ENCODE results near the gene SPIB.
"Not testable (repeated sequence)": the region's sequence is repeated elsewhere in the genome, so short reads cannot be mapped to it uniquely, and the experiment has no call there.

SPIB gene

DNA sequence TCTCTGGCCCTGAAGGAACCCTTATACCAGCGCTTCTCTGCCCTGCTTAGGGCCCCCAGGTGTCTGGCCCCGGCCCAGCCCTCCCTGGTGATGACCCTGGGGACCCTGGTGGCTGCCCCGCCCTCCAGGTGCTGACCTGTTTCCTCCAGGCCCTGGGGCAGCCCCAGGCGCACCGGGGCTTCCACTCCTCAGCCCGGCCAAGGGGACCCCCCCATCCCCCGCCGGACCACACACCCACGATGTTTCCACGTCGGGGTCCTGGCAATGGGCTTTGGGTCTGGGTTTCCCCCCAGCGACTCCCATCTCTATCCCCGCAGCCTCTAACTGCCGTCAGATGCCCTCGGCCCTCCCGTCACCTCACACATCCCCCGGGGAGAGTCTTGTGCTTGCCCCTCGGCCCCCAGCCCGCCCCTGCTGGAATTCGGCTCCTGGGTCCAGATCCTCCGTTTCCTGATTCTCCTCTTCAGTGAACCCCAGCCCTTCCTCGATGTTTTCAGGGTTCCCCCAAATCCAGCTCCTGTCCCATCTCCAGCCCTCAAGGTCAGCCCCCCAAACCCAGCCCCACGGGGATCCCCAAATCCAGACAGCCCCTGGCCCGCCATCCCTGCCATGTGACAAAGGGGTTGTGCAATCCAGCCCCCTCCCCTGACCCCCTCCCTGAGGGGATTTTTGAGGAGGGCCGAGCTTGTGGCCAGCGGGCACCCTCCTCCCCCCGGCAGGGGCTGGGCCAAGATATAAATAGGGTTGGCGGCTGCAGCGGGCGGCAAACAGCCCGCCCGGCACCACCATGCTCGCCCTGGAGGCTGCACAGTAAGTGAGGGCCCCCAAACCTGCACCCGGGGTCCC, at the start of gene SPIB:
Gene SPIB (plus strand): TSS at position 763 of the 846 bp plus-strand sequence. CDS start 25 bp downstream, at position 788.
- no peak for DNase-seq (ENCODE audit: low read depth in 2 of 3, low spot score in 2 of 3)

DNA sequence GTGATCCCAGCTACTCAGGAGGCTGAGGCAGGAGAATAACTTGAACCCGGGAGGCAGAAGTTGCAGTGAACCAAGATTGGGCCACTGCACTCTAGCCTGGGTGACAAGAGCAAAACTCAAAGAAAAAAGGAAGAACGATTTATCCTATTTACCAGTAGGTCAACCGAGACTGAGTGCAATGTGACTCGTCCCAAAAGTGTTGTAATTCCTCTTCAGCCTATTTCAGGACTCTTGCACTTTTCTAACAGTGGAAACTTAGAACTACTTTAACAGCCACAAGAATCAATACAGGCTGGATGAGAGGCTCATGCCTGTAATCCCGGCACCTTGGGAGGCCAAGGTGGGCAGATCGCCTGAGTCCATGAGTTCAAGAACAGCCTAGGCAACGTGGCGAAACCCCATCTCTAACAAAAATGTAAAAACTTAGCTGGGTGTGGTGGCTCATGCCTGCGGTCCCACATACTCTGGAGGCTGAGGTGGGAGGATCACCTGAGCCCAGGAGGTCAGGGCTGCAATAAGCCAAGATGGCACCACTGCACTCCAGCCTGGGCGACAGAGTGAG, 46.7 kb upstream of the SPIB start:
- DNase-seq (ENCODE audit: low read depth in 2 of 3, low spot score in 2 of 3) = no peak

DNA sequence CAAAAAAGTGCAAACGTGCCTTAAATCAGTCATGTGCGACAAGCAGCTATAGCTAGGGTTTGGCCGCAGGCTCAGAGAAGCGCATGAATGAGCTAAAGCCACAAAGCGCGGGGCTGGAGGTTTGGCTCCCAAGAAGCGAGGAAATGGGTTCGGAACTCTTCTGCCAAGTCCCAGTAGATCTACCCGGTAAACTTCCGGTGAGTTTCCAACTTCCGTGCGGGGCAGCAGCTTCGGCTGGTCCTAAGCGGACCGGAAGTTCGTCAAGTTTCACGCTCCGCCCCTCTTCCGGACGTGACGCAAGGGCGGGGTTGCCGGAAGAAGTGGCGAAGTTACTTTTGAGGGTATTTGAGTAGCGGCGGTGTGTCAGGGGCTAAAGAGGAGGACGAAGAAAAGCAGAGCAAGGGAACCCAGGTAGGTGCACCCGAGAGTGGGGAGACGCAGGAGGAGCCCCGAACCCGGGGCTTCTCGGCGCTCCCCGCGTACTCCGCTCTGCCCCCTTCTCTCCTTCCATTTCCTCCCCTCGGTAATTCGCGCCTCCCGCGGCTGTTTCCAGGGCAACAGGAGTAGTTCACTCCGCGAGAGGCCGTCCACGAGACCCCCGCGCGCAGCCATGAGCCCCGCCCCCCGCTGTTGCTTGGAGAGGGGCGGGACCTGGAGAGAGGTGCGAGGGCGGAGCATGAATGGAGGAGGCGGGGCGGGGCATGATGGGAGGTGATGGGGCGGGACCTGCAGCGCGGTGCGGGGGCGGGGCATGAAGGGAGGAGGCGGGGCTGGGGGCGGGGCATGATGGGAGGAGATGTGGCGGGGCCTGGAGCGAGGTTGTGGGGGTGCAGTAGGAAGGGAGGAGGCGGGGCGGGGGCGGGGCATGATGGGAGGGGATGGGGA, 42.3 kb upstream of the SPIB start, which contains the start of gene NR1H2:
Gene NR1H2 (plus strand): TSS at position 292 of the 885 bp plus-strand sequence. CDS start 1,149 bp downstream, outside the sequence.
- DNase-seq (ENCODE audit: low read depth in 2 of 3, low spot score in 2 of 3) = peak; percentile 83 to 93 (median 93)

DNA sequence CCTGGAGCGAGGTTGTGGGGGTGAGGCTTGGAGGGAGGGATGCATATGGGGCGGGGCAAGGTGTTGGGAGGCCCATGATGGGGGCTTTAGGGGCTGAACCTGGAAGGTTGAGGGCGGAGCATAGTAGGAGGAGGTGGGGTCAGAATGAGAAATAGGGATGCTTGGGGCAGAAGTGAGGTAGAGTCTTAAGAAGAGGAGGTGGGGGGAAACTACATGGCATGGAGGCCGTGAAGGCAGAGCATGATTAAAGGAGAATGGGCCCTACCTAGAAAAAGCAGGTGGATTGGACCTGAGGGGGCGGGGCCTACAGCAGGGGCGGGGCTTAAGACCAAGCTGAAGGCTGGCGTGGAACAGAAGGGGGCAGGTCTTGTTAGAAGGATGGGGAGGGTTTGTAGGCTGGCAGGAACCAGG, 41.7 kb upstream of the SPIB start:
- no peak for DNase-seq (ENCODE audit: low read depth in 2 of 3, low spot score in 2 of 3)

DNA sequence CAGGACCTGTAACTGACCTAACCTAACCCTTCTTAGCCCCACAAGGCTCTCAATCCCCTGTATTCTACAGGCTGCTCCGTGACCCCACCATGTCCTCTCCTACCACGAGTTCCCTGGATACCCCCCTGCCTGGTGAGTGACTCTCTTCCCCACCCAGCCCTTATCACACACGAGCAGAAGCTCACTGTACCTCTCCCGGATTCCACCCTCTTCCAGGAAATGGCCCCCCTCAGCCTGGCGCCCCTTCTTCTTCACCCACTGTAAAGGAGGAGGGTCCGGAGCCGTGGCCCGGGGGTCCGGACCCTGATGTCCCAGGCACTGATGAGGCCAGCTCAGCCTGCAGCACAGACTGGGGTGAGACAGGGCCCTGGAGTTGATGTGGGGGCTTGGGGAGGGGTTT, 41.2 kb upstream of the SPIB start:
- no peak for DNase-seq (ENCODE audit: low read depth in 2 of 3, low spot score in 2 of 3)

DNA sequence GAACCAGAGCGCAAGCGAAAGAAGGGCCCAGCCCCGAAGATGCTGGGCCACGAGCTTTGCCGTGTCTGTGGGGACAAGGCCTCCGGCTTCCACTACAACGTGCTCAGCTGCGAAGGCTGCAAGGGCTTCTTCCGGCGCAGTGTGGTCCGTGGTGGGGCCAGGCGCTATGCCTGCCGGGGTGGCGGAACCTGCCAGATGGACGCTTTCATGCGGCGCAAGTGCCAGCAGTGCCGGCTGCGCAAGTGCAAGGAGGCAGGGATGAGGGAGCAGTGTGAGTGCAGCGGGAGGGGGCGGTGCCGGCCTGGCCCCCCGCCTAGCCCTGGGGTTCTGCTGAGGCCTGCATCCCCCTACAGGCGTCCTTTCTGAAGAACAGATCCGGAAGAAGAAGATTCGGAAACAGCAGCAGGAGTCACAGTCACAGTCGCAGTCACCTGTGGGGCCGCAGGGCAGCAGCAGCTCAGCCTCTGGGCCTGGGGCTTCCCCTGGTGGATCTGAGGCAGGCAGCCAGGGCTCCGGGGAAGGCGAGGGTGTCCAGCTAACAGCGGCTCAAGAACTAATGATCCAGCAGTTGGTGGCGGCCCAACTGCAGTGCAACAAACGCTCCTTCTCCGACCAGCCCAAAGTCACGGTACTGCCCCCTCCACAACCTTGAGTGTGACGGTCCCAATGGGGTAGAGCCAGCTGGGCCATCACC, 40.4 kb upstream of the SPIB start:
- DNase-seq (ENCODE audit: low read depth in 2 of 3, low spot score in 2 of 3) = no peak

DNA sequence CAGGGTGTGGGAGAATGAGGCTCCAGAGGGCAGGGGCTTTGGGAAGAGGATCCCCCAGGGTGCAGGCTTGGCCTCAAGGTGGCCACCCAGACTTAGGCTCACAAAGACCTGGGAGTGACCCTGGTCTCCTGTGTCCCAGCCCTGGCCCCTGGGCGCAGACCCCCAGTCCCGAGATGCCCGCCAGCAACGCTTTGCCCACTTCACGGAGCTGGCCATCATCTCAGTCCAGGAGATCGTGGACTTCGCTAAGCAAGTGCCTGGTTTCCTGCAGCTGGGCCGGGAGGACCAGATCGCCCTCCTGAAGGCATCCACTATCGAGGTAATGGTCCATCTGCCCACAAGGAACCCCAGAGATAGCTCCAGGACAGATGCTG, 39.9 kb upstream of the SPIB start:
- DNase-seq (ENCODE audit: low read depth in 2 of 3, low spot score in 2 of 3) = no peak

DNA sequence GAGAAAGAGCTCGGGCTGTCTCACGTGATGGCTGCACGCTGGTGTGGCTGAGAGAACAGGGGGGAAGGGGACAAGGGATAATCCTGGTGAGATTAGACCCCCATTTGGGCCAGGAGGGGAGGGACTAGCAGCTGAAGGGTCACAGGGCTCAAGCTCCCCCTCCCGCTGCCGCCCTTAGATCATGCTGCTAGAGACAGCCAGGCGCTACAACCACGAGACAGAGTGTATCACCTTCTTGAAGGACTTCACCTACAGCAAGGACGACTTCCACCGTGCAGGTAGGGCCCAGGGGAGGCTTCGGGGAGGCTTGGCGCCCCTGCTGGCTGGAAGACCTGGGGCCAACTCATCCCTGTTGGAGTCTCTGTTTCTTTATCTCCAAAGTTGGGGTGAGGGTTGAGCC, 39.1 kb upstream of the SPIB start:
- no peak for DNase-seq (ENCODE audit: low read depth in 2 of 3, low spot score in 2 of 3)

DNA sequence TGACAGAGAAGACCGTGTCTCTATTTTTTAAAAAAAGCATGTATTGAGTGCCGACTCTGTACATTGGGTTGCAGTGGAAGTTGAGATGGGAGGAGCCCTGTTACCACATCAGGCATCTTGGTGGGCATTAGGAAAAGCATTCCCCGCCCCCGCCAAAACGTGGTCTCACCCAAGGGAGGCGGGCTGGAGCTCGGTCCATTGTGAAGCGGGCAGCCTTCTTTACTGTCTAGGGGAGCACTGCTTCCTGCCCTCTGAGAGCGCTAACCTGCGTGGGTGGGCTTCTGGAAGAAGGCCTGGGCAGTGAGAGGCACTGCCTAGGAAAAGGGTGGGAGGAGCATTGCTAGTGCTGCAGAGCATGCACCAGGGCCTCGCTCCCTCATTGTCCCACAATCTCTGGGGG, 38.6 kb upstream of the SPIB start:
- no peak for DNase-seq (ENCODE audit: low read depth in 2 of 3, low spot score in 2 of 3)

DNA sequence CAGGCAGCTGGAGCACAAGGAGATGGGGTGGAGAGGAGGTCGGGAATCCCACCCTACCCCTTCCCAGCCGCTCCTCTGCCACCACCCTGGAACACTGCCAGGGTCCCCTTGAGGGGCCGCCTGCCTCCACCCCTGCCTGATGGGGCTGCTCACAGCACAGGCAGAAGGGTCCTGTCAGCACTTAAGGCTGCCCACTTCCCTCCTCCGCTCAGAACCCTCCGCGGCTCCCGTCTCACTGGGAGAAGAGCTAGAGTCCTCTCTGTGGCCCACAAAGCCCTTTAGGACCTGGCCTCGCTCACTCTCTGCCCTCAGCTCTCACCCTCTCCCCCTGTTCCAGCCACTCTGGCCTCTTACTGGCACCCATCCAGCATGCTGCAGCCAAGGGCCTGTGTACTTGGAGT, 38.0 kb upstream of the SPIB start:
- no peak for DNase-seq (ENCODE audit: low read depth in 2 of 3, low spot score in 2 of 3)

DNA sequence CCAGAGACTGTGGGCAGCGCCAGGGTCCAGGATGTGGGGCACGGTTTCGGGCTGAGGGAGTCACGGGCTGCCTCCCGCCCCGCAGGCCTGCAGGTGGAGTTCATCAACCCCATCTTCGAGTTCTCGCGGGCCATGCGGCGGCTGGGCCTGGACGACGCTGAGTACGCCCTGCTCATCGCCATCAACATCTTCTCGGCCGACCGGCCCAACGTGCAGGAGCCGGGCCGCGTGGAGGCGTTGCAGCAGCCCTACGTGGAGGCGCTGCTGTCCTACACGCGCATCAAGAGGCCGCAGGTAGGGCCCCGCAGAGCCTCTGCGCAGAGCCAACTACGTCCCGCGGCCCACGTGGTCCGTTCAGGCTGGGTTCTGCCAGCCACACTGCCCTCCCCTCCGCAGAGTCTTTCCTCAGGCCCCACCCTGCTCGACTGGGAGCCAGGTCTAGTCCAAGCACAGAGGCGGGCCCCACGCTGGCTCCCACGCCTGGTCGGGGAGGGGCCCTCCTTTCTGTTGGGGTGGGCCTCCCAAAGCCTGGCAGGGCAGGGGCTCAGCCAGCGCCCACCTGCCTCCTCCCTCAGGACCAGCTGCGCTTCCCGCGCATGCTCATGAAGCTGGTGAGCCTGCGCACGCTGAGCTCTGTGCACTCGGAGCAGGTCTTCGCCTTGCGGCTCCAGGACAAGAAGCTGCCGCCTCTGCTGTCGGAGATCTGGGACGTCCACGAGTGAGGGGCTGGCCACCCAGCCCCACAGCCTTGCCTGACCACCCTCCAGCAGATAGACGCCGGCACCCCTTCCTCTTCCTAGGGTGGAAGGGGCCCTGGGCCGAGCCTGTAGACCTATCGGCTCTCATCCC, 36.6 kb upstream of the SPIB start:
- DNase-seq (ENCODE audit: low read depth in 2 of 3, low spot score in 2 of 3) = no peak

DNA sequence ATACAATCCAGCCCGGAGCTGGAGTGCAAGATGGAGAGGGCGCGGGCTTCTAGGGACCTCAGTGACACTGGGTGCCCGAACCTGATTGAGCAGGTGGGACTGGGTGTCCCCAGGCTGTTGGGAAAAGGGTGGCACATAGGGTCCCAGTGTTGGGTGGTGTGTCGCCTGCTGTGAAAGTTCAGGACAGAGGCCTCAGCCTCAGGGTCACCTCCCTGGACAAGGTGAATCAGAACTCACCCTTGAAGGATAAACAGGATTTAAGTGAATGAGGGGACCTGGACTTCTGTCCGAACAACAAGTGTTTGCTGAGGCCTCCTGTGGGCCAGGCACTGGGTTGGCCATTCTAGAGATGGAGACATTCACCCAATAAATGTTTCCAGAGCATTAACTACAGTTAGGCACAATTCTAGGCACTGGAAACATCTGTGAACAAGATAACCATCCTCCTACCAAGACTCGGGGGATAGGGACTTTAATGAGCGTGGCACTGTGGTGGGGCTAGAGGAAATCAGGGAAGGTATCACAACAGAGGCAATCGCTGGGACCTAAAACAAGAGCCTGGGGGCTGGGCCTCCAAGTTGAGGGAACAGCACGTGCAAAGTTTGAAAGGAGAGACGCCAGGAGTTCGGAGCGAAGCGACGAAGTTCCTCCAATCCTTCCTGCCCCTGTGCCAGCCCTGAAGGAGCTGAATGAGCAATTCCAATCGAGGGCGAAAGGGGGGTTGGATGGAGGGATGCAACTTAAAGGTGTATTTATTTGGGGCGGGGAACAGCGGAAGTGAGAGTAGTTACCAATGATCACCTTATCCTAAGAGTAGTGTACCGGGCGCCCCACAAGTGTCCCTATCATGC, 35.5 kb upstream of the SPIB start:
- no peak for DNase-seq (ENCODE audit: low read depth in 2 of 3, low spot score in 2 of 3)

DNA sequence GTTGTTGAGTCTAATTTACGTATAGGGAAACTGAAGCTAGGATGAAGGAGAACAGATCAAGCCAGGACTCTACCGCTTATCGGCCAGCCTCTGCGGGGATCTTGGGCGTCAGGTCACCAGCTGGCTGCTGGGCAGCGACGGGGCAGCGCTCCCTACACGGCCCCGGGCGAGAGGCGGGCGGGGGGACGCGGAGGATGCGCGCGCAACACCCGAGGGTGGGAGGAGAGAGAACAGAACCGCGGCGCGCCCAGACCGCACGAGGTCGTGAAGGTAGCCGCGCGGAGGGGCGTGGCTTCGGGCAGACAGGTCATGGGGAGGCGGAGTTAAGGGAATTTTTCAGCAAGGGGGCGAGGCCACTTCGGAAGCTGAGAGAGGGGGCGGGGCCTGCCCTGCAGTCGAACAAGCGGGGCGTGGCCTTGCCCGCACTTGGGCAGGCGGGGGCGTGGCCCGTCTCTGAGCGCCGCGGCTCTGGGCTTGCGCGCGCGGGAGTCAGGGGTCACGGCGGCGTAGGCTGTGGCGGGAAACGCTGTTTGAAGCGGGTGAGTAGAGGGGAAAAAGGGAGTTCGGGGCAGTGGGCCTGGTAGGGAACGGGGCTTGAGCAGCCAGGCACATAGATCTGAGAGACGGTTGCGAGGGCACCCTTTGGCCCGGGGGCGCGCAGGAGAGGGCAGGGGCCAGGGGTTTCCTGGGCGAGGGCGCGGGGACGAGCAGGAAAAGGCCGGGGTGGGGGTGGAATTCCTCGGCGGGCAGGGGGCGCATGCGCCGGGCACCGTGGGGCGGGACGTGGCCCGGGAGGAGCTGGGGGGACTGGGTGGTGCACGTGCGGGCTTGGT, 34.7 kb upstream of the SPIB start, which contains the start of gene POLD1:
Gene POLD1 (plus strand): TSS at position 496 of the 833 bp plus-strand sequence. CDS start 14,505 bp downstream, outside the sequence.
- peak; percentile 95 to 97 (median 96) for DNase-seq (ENCODE audit: low read depth in 2 of 3, low spot score in 2 of 3)

DNA sequence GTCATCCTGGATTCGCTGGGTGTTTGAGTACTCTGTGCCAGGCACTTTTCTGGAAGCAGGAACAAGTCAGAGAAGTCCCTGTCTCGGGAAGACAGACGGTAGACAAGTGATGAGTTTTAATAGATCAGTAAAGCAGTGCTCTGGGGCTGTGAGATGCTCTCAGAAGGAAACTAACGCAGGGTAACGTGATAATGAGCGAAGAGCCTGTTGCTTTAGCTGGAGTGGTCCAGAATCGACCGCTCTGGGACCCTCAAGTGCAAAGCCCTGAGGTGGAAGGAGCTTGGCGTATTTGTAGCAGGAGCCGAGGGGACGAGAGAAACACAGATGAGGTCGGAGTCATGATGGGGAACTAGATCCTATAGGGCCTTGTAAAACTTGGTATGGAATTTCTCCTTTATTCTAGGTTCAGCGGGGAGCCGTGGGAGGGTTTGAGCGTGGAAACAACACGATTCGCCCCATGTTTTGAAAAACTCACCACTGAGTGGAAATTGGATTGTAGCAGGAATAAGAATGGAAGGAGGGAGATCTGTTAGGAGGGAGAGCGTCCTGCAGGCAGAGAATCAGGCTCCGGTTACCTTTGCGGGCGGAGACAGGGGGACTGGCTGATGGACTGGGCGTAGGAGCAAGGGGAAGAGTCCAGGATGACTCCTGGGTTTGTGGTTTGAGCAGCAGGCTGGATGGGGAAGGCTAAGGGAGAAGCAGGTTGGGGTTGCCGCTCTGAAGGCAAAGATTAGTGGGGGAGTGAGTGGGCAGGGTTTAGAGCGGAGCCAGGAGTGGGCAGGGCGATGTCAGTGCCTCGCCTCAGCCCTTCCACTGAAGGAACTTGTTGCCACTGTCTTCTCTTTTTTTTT, 33.8 kb upstream of the SPIB start:
- DNase-seq (ENCODE audit: low read depth in 2 of 3, low spot score in 2 of 3) = no peak

DNA sequence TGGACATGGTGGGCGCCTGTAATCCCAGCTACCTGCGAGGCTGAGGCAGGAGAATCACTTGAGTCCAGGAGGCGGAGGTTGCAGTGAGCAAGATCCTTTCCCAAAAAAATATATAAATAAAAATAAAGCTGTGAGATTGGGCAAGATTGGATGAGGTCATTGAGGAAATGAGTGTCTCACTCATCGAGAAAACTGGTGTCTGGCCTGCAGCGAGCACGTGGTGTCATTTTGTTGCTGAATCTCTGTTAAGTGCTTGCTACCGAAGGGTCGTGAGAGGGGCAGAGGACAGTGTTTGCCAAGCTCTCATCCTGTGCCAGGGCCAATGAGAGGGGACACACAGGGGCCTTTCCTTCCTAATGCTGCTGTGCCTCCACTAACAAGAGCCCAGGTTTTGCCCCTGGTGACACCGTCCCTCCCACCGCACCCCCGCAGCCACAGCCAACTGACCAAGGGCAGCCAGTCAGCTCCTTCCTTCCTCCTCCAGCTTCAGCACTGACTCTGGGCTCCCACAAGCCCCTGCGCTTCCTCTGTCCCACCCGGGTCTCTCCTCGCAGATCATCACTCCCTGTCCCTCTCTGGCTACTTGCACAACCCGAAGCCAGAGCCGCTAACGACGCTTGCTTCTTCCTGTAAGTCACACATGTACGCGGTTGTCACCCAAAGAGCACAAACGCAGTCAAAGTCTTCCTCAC, 31.4 kb upstream of the SPIB start:
- no peak for DNase-seq (ENCODE audit: low read depth in 2 of 3, low spot score in 2 of 3)

DNA sequence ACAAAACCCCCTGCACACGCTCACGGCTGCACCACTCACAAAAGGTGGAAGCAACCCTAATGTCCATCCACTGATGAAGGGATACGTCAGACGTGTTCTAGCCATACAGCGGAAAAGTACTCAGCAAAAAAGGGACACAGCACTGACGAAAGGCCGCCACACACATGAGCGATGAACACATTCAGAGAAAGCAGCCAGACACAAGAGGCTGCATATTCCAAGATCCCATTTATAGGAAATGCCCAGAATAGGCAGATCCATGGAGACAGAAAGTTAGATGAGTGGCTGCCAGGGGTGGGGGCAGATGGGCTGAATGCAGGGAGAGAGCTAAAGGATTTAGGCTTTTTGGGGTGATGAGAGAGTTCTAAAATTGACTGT, 30.9 kb upstream of the SPIB start:
- DNase-seq (ENCODE audit: low read depth in 2 of 3, low spot score in 2 of 3) = no peak

DNA sequence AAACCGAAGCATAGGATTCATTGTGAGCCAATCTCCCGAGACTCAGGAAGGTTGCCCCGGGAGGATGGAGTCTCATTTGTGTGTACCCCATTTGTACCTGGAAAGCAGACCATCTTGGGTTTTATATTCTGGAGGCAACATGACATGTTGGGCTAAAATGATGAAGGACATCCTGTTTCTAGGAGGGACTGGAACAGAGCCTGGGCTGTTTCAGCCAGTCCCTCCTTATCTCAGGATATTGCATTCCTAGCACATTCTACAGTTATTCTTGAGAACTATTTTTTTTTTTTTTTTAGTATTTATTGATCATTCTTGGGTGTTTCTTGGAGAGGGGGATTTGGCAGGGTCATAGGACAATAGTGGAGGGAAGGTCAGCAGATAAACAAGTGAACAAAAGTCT, 28.4 kb upstream of the SPIB start:
- not testable (repeated sequence) for DNase-seq (ENCODE audit: low read depth in 2 of 3, low spot score in 2 of 3)

Measured in activated CD8-positive, alpha-beta memory T cell treated with anti-CD3 and anti-CD28 coated beads for 48 hours (primary cell).